WTC11 (cell line): Measurements from ENCODE around the gene GDF2. TPM values are rescaled to one million over a fixed set of nuclear protein-coding genes. Genes with fewer than 3 reads are reported as not detected.

Experiments
- ATAC-seq: fragments of 200-7000 bp; cut with Tn5 transposase; 2 replicates; pipeline ENCODE4 v1.10.0; 2021; ENCODE audit warnings: mild to moderate bottlenecking, moderate library complexity
- CTCF ChIA-PET: fragments of 300-600 bp; sonication (Branson Sonifier 250); formaldehyde crosslinking; loops from one replicate; lab custom pipeline; 2021; ENCODE audit warnings: antibody characterized with exemption; lab: Charles Lee
- POLR2A ChIA-PET: fragments of 350-600 bp; sonication (Branson Sonifier 250); formaldehyde crosslinking; loops from one replicate; lab custom pipeline; 2021; ENCODE audit warnings: antibody characterized with exemption; lab: Charles Lee
- DNase-seq: peaks from one replicate; pipeline ENCODE4 v3.0.0; 2021; ENCODE audit warnings: low spot score
- H3K27ac Mint-ChIP-seq: 2 replicates; pipeline ENCODE4 v1.8.0; 2021; ENCODE audit warnings: mixed read lengths
- H3K27me3 Mint-ChIP-seq: 2 replicates; pipeline ENCODE4 v1.8.0; 2021; ENCODE audit warnings: low read depth, mild to moderate bottlenecking, moderate library complexity, mixed read lengths
- H3K36me3 Mint-ChIP-seq: 2 replicates; pipeline ENCODE4 v1.8.0; 2021; ENCODE audit warnings: mixed read lengths
- H3K4me1 Mint-ChIP-seq: 2 replicates; pipeline ENCODE4 v1.8.0; 2022; ENCODE audit warnings: mixed read lengths
- H3K4me3 Mint-ChIP-seq: 2 replicates; pipeline ENCODE4 v1.8.0; 2021; ENCODE audit warnings: mild to moderate bottlenecking, moderate library complexity, mixed read lengths
- H3K9me3 Mint-ChIP-seq: 2 replicates; pipeline ENCODE4 v1.8.0; 2021; ENCODE audit warnings: mixed read lengths
- CDX4 ChIP-seq: fragments of 250-450 bp; sonication (Bioruptor Pico); IDR thresholded peaks from 2 replicates; pipeline ENCODE4 v1.9.0; 2021; ENCODE audit warnings: moderate library complexity, mild to moderate bottlenecking, inconsistent platforms, borderline replicate concordance
- CREB1 ChIP-seq: sonication (generic); formaldehyde crosslinking; IDR thresholded peaks from 2 replicates; pipeline ENCODE4 v1.8.0; 2023; ENCODE audit warnings: mild to moderate bottlenecking, missing genetic modification reagents
- FOXP4 ChIP-seq: sonication (generic); formaldehyde crosslinking; IDR thresholded peaks from 2 replicates; pipeline ENCODE4 v1.8.0; 2022; ENCODE audit warnings: mild to moderate bottlenecking, missing genetic modification reagents
- JUN ChIP-seq: sonication (generic); formaldehyde crosslinking; IDR thresholded peaks from 2 replicates; pipeline ENCODE4 v1.8.0; 2023; ENCODE audit warnings: mild to moderate bottlenecking, missing genetic modification reagents
- NR2C2 ChIP-seq: sonication (generic); formaldehyde crosslinking; IDR thresholded peaks from 2 replicates; pipeline ENCODE4 v1.8.0; 2022; ENCODE audit warnings: mild to moderate bottlenecking, missing genetic modification reagents
- PREB ChIP-seq: sonication (generic); formaldehyde crosslinking; IDR thresholded peaks from 2 replicates; pipeline ENCODE4 v1.8.1; 2022; ENCODE audit warnings: mild to moderate bottlenecking, missing genetic modification reagents, moderate library complexity, borderline replicate concordance
- PRRX2 ChIP-seq: fragments of 250-450 bp; sonication (Bioruptor Pico); IDR thresholded peaks from 2 replicates; pipeline ENCODE4 v1.8.0; 2021; ENCODE audit warnings: mild to moderate bottlenecking
- RELA ChIP-seq: sonication (generic); formaldehyde crosslinking; IDR thresholded peaks from 2 replicates; pipeline ENCODE4 v1.8.1; 2022; ENCODE audit warnings: missing genetic modification reagents, mild to moderate bottlenecking, borderline replicate concordance
- ZBTB21 ChIP-seq: sonication (generic); formaldehyde crosslinking; IDR thresholded peaks from 2 replicates; pipeline ENCODE4 v1.8.1; 2023; ENCODE audit warnings: mild to moderate bottlenecking, missing genetic modification reagents, borderline replicate concordance
- ZBTB43 ChIP-seq: sonication (generic); formaldehyde crosslinking; IDR thresholded peaks from 2 replicates; pipeline ENCODE4 v1.8.1; 2023; ENCODE audit warnings: mild to moderate bottlenecking, missing genetic modification reagents
- ZNF317 ChIP-seq: sonication (generic); formaldehyde crosslinking; IDR thresholded peaks from 2 replicates; pipeline ENCODE4 v1.8.1; 2023; ENCODE audit warnings: low read depth, mild to moderate bottlenecking, moderate library complexity, missing genetic modification reagents, borderline replicate concordance
- ZNF416 ChIP-seq: fragments of 250-450 bp; sonication (Bioruptor Pico); IDR thresholded peaks from 2 replicates; pipeline ENCODE4 v1.9.0; 2021; ENCODE audit warnings: mild to moderate bottlenecking, inconsistent platforms
- ZNF423 ChIP-seq: fragments of 250-450 bp; sonication (Bioruptor Pico); IDR thresholded peaks from 2 replicates; pipeline ENCODE4 v2.1.2; 2022; ENCODE audit warnings: mild to moderate bottlenecking, moderate library complexity
- ZSCAN18 ChIP-seq: fragments of 250-450 bp; sonication (Bioruptor Pico); IDR thresholded peaks from 2 replicates; pipeline ENCODE4 v2.1.2; 2022; ENCODE audit warnings: mild to moderate bottlenecking, moderate library complexity
- total RNA-seq: library from RNA; stranded (reverse); gene quantifications from 3 replicates; pipeline ENCODE4 v1.2.3, GENCODE V29; 2021

GDF2 gene
- total RNA-seq, 1 experiment from 2014 or later = not detected

GRCh38 chr10:47371629-47372485, 49.6 kb downstream of the GDF2 start (continued):
- TF ChIP-seq ZNF416 (no peak), FOXP4 (CRISPR knock-in tag) (no peak), ZNF317 (no peak)

GRCh38 chr10:47372726-47373125, 50.5 kb downstream of the GDF2 start:
- Mint-ChIP-seq H3K9me3 (no peaks in the 10 kb centered on the region), H3K27ac (no peak overlapping the region), H3K36me3 (no peaks in the 10 kb centered on the region; the same call in 1 of the 2 replicates), H3K27me3 (no peaks in the 10 kb centered on the region), H3K4me3 (no peak overlapping the region), H3K4me1 (peaks cover 26% of the 10 kb centered on the region)
- DNase-seq (no peak), ATAC-seq (no peak)
- CTCF ChIA-PET = interaction anchor here (1.1 kb wide), 1 partner anchor 11 kb away, joined by 3 read pairs; no protein-coding TSS in a partner anchor
- POLR2A ChIA-PET = no interaction called here
- no peak for TF ChIP-seq ZBTB43 (CRISPR knock-in tag)
- TF ChIP-seq RELA = no peak
- no peak for TF ChIP-seq JUN (CRISPR knock-in tag)
- TF ChIP-seq CDX4 (CRISPR knock-in tag) = no peak
- TF ChIP-seq NR2C2 (CRISPR knock-in tag) = no peak
- no peak for TF ChIP-seq PRRX2 (CRISPR knock-in tag)
- TF ChIP-seq ZNF423 (CRISPR knock-in tag) = no peak
- TF ChIP-seq PREB (CRISPR knock-in tag) = no peak
- TF ChIP-seq FOXP4 (CRISPR knock-in tag) = no peak
- no peak for TF ChIP-seq ZSCAN18 (CRISPR knock-in tag)
- no peak for TF ChIP-seq ZBTB21 (CRISPR knock-in tag)
- no peak for TF ChIP-seq CREB1 (CRISPR knock-in tag)
